ENCODE measurements around the gene TAC3.

DNA sequence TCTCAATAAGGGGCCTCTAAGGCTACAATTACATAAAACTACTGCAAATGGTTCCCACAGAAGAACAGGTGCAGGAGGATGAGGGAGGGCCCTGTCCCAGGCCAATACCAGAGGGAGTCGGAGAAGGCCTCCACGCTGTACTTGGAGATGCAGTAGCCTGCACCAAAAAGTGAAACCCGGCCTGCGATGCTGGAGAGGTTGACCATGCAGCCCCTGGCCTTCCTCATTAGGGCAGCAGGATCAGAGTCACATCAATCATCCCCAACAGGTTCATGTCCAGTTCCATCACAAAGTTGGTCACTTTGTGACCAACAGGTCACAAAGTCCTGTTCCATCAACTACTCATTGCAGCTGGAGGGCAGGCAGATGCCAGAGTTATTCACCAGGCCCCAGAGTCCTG lies 32.9 kb downstream of the TAC3 start:
- TF ChIP-seq, protein P1, sequence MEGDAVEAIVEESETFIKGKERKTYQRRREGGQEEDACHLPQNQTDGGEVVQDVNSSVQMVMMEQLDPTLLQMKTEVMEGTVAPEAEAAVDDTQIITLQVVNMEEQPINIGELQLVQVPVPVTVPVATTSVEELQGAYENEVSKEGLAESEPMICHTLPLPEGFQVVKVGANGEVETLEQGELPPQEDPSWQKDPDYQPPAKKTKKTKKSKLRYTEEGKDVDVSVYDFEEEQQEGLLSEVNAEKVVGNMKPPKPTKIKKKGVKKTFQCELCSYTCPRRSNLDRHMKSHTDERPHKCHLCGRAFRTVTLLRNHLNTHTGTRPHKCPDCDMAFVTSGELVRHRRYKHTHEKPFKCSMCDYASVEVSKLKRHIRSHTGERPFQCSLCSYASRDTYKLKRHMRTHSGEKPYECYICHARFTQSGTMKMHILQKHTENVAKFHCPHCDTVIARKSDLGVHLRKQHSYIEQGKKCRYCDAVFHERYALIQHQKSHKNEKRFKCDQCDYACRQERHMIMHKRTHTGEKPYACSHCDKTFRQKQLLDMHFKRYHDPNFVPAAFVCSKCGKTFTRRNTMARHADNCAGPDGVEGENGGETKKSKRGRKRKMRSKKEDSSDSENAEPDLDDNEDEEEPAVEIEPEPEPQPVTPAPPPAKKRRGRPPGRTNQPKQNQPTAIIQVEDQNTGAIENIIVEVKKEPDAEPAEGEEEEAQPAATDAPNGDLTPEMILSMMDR (IDR thresholded peaks at IDR 0.05): no peak
- TF ChIP-seq POLR2A (IDR thresholded peaks at IDR 0.05): no peak
